ENCODE measurements around the gene GCLM.

The GCLM gene

DNA sequence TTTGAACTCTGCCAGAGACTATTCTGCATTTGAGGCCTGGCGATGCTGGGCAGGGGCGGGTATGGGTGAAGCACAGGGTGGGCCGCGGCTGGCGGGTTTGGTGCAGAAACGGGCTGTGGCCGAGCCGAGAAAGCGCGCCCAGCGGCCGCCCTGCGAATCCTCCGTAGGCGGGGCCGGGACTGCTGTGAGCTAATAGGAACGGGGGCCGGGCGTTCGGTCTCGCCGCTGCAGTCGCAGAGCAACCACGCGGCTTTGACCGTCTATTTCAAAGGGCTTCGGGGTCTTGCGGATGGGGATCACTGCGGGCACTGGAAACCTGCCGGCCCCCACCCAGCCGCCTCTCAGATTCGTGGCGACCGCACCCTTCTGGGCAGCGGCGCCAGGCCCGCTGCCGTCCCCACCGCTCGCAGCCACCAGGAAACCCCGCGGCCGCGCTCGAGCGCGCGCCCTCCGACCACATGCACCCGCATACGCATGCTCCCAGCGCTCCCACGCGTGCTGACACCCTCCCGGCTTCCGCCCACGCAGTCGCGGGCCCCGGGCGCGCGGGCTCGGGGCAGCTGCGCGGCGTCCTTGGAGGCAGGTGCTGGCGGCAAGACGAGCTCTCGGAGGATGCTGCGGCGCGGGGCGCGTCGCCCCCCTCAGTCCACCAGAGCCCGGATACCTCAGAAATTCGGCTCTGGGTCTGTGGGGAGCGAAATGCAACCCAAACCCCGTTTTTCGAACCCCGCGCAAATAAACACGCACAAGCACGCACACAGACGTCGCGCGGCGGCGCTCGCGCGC lies 62.8 kb downstream of the GCLM start:
- peak; percentile 66 to 85 (median 80) for DNase-seq

DNA sequence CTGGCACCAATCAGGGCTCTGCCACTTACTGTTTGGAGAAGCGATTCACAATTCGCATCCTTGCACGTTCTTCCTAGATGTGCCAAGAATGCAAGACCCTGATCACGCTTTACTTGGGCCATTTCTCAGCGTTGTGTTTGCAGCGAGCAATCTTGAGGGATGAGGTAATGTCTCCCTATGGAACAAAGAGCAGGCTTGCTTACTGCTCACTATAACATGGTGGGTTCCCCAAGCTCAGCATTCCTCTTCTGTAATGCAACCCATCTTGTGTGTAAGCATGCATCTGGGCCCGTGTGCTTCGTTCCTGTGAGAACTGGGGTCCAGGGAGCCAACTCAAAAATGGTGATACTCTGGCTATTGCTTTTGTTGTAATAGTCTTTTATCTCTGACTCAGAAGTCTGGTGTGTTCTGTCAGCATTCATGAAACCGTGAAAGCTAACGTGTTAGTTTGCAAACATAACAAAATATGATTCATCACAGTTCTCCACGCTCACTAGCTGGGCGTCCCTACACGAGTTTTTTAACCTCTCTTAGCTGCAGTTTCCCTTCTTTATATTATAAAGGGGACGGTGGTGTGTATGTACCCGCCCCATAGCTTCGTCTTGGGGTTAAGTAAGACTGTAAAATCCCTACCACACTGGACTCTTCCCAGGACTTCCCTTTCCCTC lies 63.6 kb downstream of the GCLM start:
- peak in 2 of 5 experiments; percentile 19 to 71 for DNase-seq

DNA sequence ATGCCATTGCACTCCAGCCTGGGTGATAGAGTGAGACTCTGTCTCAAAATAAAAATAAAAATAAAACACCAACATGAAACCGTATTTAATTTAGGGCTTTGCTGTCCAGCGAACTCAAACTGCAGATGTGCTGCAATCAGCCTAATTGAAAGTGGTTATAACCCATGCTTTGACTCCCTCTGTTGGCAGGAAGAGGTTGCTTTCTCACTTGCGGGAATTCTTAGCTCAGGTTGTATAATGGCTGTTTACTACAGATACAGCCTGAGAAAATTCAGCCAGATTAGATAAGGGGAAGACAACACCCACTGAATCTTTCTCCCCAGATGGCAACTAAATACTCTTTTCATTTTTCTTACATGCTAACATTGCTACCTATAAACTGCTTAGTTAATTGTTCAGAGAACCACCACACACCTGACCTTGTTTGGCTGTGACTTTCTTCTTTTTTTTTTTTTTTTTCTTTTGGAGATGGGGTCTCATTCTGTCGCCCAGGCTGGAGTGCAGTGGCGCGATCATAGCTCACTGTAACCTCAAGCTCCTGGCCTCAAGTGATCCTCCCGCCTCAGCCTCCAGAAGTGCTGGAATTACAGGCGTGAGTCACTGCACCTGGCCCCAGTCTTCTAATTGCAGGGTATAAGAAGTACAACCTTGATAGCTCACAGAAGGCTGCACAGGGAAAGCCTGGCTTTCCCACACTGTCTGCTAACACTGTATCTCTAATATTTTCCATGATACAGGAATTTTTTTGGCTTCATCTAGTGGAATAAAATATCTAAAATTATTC lies 64.8 kb downstream of the GCLM start:
- peak in 2 of 5 experiments; percentile 34 to 80 for DNase-seq

DNA sequence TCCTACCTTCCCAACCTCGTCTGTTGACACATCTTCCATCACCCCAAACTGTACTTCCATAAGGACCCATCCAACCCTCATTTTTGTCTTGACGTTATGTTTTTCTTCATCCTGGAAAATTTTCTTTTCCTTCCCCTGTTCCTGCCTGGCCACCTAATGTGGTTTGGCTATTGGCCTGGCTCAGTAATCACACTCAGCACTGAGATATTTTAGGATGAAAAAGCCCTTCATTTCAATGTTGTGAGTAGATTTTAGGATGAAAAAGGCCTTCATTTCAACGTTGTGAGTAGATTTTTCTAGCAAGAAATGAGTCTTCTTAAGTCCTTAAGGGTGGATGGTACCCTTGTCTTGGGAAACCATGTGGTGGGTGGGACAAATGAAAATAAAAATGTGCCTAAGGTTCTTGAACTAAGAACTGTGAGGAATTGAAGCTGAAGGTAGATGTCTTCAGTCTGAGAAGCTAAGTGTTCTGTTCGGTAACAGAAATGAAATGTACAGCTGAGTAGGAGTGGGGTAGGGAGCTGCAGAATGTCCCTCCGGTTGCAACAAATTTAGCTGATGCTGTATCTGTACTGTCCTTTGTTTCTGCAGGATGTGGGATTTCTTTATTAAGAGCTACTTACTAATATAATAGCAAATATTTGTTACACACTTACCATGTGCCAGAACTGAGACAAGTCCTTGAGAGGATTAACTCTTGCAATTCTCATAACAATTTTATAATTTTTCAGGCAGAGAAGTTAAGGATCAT lies 66.3 kb downstream of the GCLM start:
- DNase-seq = no peak

DNA sequence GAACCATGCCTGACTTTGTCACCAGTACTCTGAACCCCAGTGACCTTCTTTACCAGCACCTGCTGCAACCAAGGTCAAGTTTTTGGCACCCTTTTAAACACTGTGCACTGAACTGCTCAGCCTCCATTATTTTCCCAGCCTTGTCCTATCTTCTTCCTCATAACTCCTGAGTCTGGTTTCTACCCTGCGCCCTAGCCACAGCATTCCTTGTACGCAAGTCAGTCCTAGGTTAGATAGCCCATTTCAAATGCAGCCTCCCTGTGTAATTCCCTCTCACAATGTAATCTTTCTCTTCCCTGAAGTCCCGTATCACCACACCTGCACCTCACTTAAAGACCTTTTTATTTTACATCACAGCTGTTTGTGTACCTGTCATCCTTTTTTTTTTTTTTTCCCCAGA lies 67.5 kb downstream of the GCLM start:
- no peak for DNase-seq

DNA sequence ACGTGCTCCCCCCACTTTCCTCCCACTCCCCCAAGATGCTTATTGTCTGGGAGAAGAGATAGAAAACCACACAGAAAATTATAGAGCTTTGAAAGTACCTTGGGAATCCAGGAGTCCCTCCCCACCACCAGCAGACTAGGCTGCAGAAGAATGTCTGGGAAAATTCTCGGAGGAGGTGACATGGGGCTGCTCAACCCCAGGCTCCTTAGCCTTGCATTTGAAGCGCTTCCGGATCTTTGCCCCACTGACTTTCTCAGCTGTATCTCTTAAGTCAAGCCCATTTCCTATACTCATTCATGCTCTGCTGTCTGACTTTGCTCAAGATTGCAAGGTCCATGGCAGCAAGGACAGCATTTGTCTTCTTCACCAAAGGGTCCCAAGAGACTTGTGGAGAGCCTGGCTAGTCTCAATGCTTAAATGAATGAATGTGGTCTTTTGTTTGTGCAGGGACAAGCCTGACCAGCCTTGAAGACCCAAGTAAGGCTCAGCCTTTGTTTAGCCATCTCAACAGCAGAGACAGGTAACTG lies 68.2 kb downstream of the GCLM start:
- no peak for DNase-seq

DNA sequence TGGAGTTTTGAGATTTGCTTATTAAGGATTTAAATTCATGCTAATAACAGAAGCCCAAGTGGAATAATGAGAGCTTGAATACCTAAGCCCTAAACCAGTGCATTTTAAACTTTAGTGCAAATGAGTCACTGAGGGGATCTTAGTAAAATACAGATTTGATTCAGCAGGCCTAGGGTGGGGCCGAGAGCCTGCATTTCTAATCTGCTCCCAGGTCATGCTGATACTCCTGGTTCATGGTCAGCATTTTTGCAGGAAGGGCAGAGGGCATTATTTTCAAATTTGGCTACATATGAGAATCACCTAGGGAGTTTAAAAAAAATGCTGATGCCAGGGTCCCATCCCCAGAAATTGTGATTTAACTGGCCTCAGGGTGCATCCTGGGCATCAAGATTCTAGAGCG lies 69.5 kb downstream of the GCLM start:
- no peak for DNase-seq

DNA sequence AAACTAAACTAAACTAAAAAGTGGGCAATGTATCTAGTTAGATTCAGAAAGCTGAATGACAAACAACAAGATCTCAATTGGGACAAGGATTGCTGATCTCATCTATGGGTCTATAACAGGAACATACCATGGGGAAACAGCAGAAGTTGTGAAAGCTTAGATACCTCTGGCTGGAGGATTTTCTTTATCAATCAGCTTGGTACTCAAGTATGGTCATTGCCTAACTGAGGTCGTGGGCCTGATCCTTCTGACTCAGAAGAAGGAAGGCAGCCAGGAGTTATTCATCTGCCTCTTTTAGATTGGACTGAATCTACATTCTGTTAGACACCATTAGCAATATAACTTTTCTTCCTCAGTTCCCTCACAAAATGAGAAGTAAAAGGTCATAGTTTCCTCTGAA lies 69.9 kb downstream of the GCLM start:
- no peak for DNase-seq

DNA sequence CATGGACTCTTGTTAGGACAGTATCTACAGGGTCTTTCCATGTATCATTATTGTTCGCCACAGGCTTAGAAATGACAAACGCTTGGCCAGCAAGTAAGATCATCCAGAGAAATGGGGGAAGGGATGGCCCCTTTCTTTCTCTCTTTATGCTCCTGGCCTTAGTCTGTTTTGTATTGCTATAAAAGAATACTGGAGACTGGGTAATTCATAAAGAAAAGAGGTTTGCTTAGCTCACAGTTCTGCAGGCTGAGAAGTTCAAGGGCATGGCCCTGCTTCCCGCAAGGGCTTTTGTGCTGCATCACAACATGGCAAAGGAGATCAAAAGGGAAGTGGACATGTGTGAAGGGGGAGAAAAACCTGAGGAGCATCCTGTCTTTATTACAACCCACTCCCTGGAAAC lies 71.3 kb downstream of the GCLM start:
- DNase-seq = no peak
